ENCODE results near the gene MTO1. TPM values are rescaled to one million over a fixed set of nuclear protein-coding genes. Genes with fewer than 3 reads are reported as not detected.

The MTO1 gene
- total RNA-seq, 2 donors from 2014 or later: 16.1 to 22.6 TPM

GRCh38 chr6:73471686-73472290, 10.3 kb downstream of the MTO1 start:
- no peak for TF ChIP-seq CTCF (IDR thresholded peaks at IDR 0.05)
- no peak for DNase-seq (ENCODE audit: low spot score)
- Histone ChIP-seq H3K27me3 (no peaks in the 10 kb centered on the region), H3K27ac (no peak overlapping the region), H3K4me3 (no peak overlapping the region), H3K4me1 (no peaks in the 10 kb centered on the region), H3K36me3 (peaks cover 98% of the 10 kb centered on the region), H3K9me3 (no peaks in the 10 kb centered on the region)

- H3K27ac ChIP-seq: no peak overlapping the region
- no peaks in the 10 kb centered on the region for H3K4me1 ChIP-seq
- peaks cover 94% of the 10 kb centered on the region for H3K36me3 ChIP-seq
- no peaks in the 10 kb centered on the region for H3K27me3 ChIP-seq
- H3K9me3 ChIP-seq: no peaks in the 10 kb centered on the region
- no peak overlapping the region for H3K4me3 ChIP-seq
- TF ChIP-seq CTCF (IDR thresholded peaks at IDR 0.05): no peak
- DNase-seq (ENCODE audit: low spot score): no peak
Measured at GRCh38 chr6:73476723-73477122, 15.2 kb downstream of the MTO1 start.

GRCh38 chr6:73477407-73477806, 15.9 kb downstream of the MTO1 start:
- DNase-seq (ENCODE audit: low spot score): no peak
- Histone ChIP-seq H3K9me3 (no peaks in the 10 kb centered on the region), H3K27me3 (no peaks in the 10 kb centered on the region), H3K27ac (no peak overlapping the region), H3K4me1 (no peaks in the 10 kb centered on the region), H3K4me3 (no peak overlapping the region), H3K36me3 (peaks cover 94% of the 10 kb centered on the region)
- no peak for TF ChIP-seq CTCF (IDR thresholded peaks at IDR 0.05)

GRCh38 chr6:73481969-73482368, 20.4 kb downstream of the MTO1 start:
- Histone ChIP-seq H3K36me3 (peaks cover 95% of the 10 kb centered on the region), H3K27ac (no peak overlapping the region), H3K4me3 (no peak overlapping the region), H3K4me1 (no peaks in the 10 kb centered on the region), H3K9me3 (no peaks in the 10 kb centered on the region), H3K27me3 (no peaks in the 10 kb centered on the region)
- TF ChIP-seq CTCF (IDR thresholded peaks at IDR 0.05): no peak
- DNase-seq (ENCODE audit: low spot score): no peak

- H3K36me3 ChIP-seq: peaks cover 94% of the 10 kb centered on the region
- H3K9me3 ChIP-seq: no peaks in the 10 kb centered on the region
- no peak for TF ChIP-seq CTCF (IDR thresholded peaks at IDR 0.05)
- no peaks in the 10 kb centered on the region for H3K27me3 ChIP-seq
- no peaks in the 10 kb centered on the region for H3K4me1 ChIP-seq
- H3K27ac ChIP-seq: no peak overlapping the region
- H3K4me3 ChIP-seq: no peak overlapping the region
- DNase-seq (ENCODE audit: low spot score): no peak
Measured at GRCh38 chr6:73484438-73484837, 22.9 kb downstream of the MTO1 start.

GRCh38 chr6:73487473-73487872, 25.9 kb downstream of the MTO1 start:
- DNase-seq (ENCODE audit: low spot score): no peak
- Histone ChIP-seq H3K4me3 (no peak overlapping the region), H3K9me3 (no peaks in the 10 kb centered on the region), H3K27me3 (no peaks in the 10 kb centered on the region), H3K27ac (no peak overlapping the region), H3K36me3 (peaks cover 69% of the 10 kb centered on the region), H3K4me1 (no peaks in the 10 kb centered on the region)
- TF ChIP-seq CTCF (IDR thresholded peaks at IDR 0.05): no peak

Data from right atrium auricular region (tissue), 2 donors.